Large intestine (tissue), 3 donors: ENCODE data around the gene NR1I2. TPM values are rescaled to one million over a fixed set of nuclear protein-coding genes. Genes with fewer than 3 reads are reported as not detected.

Source experiments
- DNase-seq, 2 donors: peaks; one replicate each; pipeline versions ENCODE4 v3.0.0 to v3.0.0-alpha.2; 2013
- H3K27ac ChIP-seq: one replicate; pipeline ENCODE4 v1.5.1; 2013; ENCODE audit warnings: low read length
- H3K27me3 ChIP-seq: 2 replicates; pipeline ENCODE4 v1.6.1; 2013; ENCODE audit warnings: low read length; ENCODE audit not compliant: control insufficient read depth, insufficient read depth
- H3K36me3 ChIP-seq: 2 replicates; pipeline ENCODE4 v1.6.1; 2013; ENCODE audit warnings: low read length; ENCODE audit not compliant: control insufficient read depth, insufficient read depth
- H3K4me1 ChIP-seq: one replicate; pipeline ENCODE4 v1.6.1; 2013; ENCODE audit warnings: low read length; ENCODE audit not compliant: control insufficient read depth, insufficient read depth
- H3K4me3 ChIP-seq: one replicate; pipeline ENCODE4 v1.5.1; 2013; ENCODE audit warnings: low read length
- H3K9me3 ChIP-seq: one replicate; pipeline ENCODE4 v1.6.1; 2013; ENCODE audit warnings: mild to moderate bottlenecking, low read depth, low read length, moderate library complexity; ENCODE audit not compliant: control insufficient read depth
- WGBS: methylation state at CpG from one replicate; pipeline ENCODE4 v1.1.5; 2013; ENCODE audit warnings: low lambda C conversion rate; ENCODE audit not compliant: insufficient coverage; 5-methylcytosine and 5-hydroxymethylcytosine counted together
- polyA plus RNA-seq: library from polyadenylated mRNA; unstranded; fragments of 120-200 nt; gene quantifications from one replicate; pipeline ENCODE4 v1.2.1, GENCODE V29; 2013

Gene NR1I2
- polyA plus RNA-seq, 1 donor: 89.1 TPM

GRCh38 chr3:119795849-119796248, 13.9 kb downstream of the NR1I2 start:
- Histone ChIP-seq H3K27me3 (no peaks in the 10 kb centered on the region), H3K4me1 (peaks cover 29% of the 10 kb centered on the region), H3K9me3 (no peaks in the 10 kb centered on the region), H3K27ac (peak overlapping the region; percentile 90), H3K4me3 (no peak overlapping the region), H3K36me3 (peaks cover 11% of the 10 kb centered on the region)
- 20% methylated on average over 1 of the region's 3 CpGs for WGBS
- peak; percentile 31 to 75 for DNase-seq

GRCh38 chr3:119796368-119796767, 14.5 kb downstream of the NR1I2 start:
- H3K27me3 ChIP-seq: no peaks in the 10 kb centered on the region
- peak overlapping the region; percentile 90 for H3K27ac ChIP-seq
- WGBS: 80% methylated on average over 2 of the region's 2 CpGs
- no peaks in the 10 kb centered on the region for H3K9me3 ChIP-seq
- H3K4me3 ChIP-seq: no peak overlapping the region
- H3K4me1 ChIP-seq: peaks cover 29% of the 10 kb centered on the region
- DNase-seq: peak in 1 of 2 donors; percentile 19
- H3K36me3 ChIP-seq: peaks cover 11% of the 10 kb centered on the region

GRCh38 chr3:119796785-119797184, 14.9 kb downstream of the NR1I2 start:
- WGBS: no CpG with 5 or more reads among the region's 2 CpGs
- Histone ChIP-seq H3K27me3 (no peaks in the 10 kb centered on the region), H3K9me3 (peaks cover 3% of the 10 kb centered on the region), H3K36me3 (peaks cover 14% of the 10 kb centered on the region), H3K4me3 (no peak overlapping the region), H3K4me1 (peaks cover 29% of the 10 kb centered on the region), H3K27ac (peak overlapping the region; percentile 90)
- peak; percentile 50 to 73 for DNase-seq

- H3K4me3 ChIP-seq: no peak overlapping the region
- peaks cover 15% of the 10 kb centered on the region for H3K4me1 ChIP-seq
- H3K9me3 ChIP-seq: peaks cover 3% of the 10 kb centered on the region
- DNase-seq: no peak
- H3K36me3 ChIP-seq: peaks cover 6% of the 10 kb centered on the region
- 76% methylated on average over 3 of the region's 4 CpGs for WGBS
- H3K27ac ChIP-seq: no peak overlapping the region
- H3K27me3 ChIP-seq: no peaks in the 10 kb centered on the region
Observed at GRCh38 chr3:119800844-119801243, 18.9 kb downstream of the NR1I2 start.

- Histone ChIP-seq H3K27ac (no peak overlapping the region), H3K4me3 (no peak overlapping the region), H3K9me3 (no peaks in the 10 kb centered on the region), H3K27me3 (no peaks in the 10 kb centered on the region), H3K4me1 (peaks cover 5% of the 10 kb centered on the region), H3K36me3 (peaks cover 41% of the 10 kb centered on the region)
- no CpG with 5 or more reads among the region's 4 CpGs for WGBS
- DNase-seq: no peak
Observed at GRCh38 chr3:119808244-119808643, 26.3 kb downstream of the NR1I2 start.

- peaks cover 5% of the 10 kb centered on the region for H3K4me1 ChIP-seq
- no peak overlapping the region for H3K4me3 ChIP-seq
- DNase-seq: no peak
- H3K36me3 ChIP-seq: peaks cover 45% of the 10 kb centered on the region
- no peaks in the 10 kb centered on the region for H3K27me3 ChIP-seq
- WGBS: no CpG with 5 or more reads among the region's 6 CpGs
- H3K9me3 ChIP-seq: no peaks in the 10 kb centered on the region
- no peak overlapping the region for H3K27ac ChIP-seq
Observed at GRCh38 chr3:119808843-119809242, 26.9 kb downstream of the NR1I2 start.

- no CpG with 5 or more reads among the region's 31 CpGs for WGBS
- DNase-seq: no peak
- peak overlapping the region; percentile 37 for H3K4me3 ChIP-seq
- peaks cover 5% of the 10 kb centered on the region for H3K4me1 ChIP-seq
- no peak overlapping the region for H3K27ac ChIP-seq
- no peaks in the 10 kb centered on the region for H3K9me3 ChIP-seq
- H3K36me3 ChIP-seq: peaks cover 49% of the 10 kb centered on the region
- no peaks in the 10 kb centered on the region for H3K27me3 ChIP-seq
Observed at GRCh38 chr3:119809249-119810017, 27.5 kb downstream of the NR1I2 start.

GRCh38 chr3:119810018-119810435, 28.1 kb downstream of the NR1I2 start:
- H3K9me3 ChIP-seq: no peaks in the 10 kb centered on the region
- peak overlapping the region; percentile 37 for H3K4me3 ChIP-seq
- H3K4me1 ChIP-seq: peaks cover 5% of the 10 kb centered on the region
- H3K27ac ChIP-seq: no peak overlapping the region
- no CpG with 5 or more reads among the region's 33 CpGs for WGBS
- H3K36me3 ChIP-seq: peaks cover 54% of the 10 kb centered on the region
- H3K27me3 ChIP-seq: no peaks in the 10 kb centered on the region
- peak; percentile 25 to 68 for DNase-seq

GRCh38 chr3:119812491-119813058, 30.7 kb downstream of the NR1I2 start:
- no peaks in the 10 kb centered on the region for H3K27me3 ChIP-seq
- DNase-seq: no peak
- peaks cover 72% of the 10 kb centered on the region for H3K36me3 ChIP-seq
- no peak overlapping the region for H3K4me3 ChIP-seq
- no peaks in the 10 kb centered on the region for H3K9me3 ChIP-seq
- H3K27ac ChIP-seq: no peak overlapping the region
- WGBS: no CpG with 5 or more reads among the region's 8 CpGs
- H3K4me1 ChIP-seq: peaks cover 5% of the 10 kb centered on the region

GRCh38 chr3:119815716-119816115, 33.8 kb downstream of the NR1I2 start:
- Histone ChIP-seq H3K4me1 (no peaks in the 10 kb centered on the region), H3K36me3 (peaks cover 65% of the 10 kb centered on the region), H3K27ac (no peak overlapping the region), H3K27me3 (no peaks in the 10 kb centered on the region), H3K9me3 (no peaks in the 10 kb centered on the region), H3K4me3 (no peak overlapping the region)
- DNase-seq: no peak
- no CpG with 5 or more reads among the region's 8 CpGs for WGBS
